RWPE2 (cell line): ENCODE measurements around the gene HBS1L.
A peak's percentile ranks its signal among the peaks of the same experiment; 100 is the strongest.

Experiments used
- ATAC-seq: fragments of 200-7000 bp; cut with Tn5 transposase; 3 replicates; pipeline ENCODE4 v1.9.1; 2021; ENCODE audit warnings: low read depth
- DNase-seq: peaks from one replicate; pipeline ENCODE4 v3.0.0-alpha.2; 2020; ENCODE audit warnings: low spot score
- H3K27ac ChIP-seq: fragments of 450-650 bp; 2 replicates; pipeline ENCODE4 v1.5.1; 2017; ENCODE audit warnings: mild to moderate bottlenecking; ENCODE audit not compliant: poor library complexity, severe bottlenecking
- H3K27me3 ChIP-seq: fragments of 250-450 bp; sonication (Bioruptor Pico); 2 replicates; pipeline ENCODE4 v1.5.1; 2021; ENCODE audit warnings: mild to moderate bottlenecking, moderate library complexity; ENCODE audit not compliant: insufficient read depth, poor library complexity, severe bottlenecking
- H3K36me3 ChIP-seq: fragments of 250-450 bp; sonication (Bioruptor Pico); 2 replicates; pipeline ENCODE4 v1.5.1; 2020; ENCODE audit warnings: low read depth, mild to moderate bottlenecking, moderate library complexity
- H3K4me1 ChIP-seq: fragments of 250-450 bp; sonication (Bioruptor Pico); 2 replicates; pipeline ENCODE4 v1.5.1; 2021; ENCODE audit warnings: mild to moderate bottlenecking, moderate library complexity; ENCODE audit not compliant: insufficient read depth, poor library complexity, severe bottlenecking
- H3K4me3 ChIP-seq: fragments of 250-450 bp; sonication (Bioruptor Pico); 2 replicates; pipeline ENCODE4 v1.5.1; 2021; ENCODE audit warnings: mild to moderate bottlenecking, moderate library complexity; ENCODE audit not compliant: severe bottlenecking
- H3K9me3 ChIP-seq: fragments of 250-450 bp; sonication (Bioruptor Pico); 2 replicates; pipeline ENCODE4 v1.5.1; 2021; ENCODE audit warnings: mild to moderate bottlenecking, moderate library complexity; ENCODE audit not compliant: severe bottlenecking
- TF ChIP-seq, protein P1 (sequence below): fragments of 450-650 bp; IDR thresholded peaks from one replicate; pipeline ENCODE4 v1.5.1; 2017; ENCODE audit warnings: mild to moderate bottlenecking, moderate library complexity; ENCODE audit not compliant: poor library complexity, severe bottlenecking

Gene HBS1L

DNA sequence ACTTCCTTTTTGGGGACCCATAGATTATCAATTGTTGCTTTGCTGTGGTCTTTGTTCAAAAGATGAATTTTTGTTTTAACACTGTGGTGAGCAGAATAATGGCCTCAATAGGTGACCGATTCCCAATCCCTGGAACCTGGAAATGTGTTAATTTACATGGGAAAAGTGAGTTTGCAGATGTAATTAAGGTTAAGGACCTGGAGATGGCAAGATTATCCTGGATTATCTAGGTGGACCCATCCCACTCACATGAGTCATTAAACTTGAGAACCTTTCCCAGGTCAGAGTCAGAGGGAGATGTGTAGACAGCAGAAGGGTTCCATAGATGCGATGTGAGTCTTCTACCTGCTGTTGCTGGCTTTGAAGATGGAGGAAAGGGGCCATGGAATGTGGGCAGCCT lies 36.2 kb upstream of the HBS1L start:
- ATAC-seq (no peak), DNase-seq (no peak)
- Histone ChIP-seq H3K27ac (no peak overlapping the region), H3K4me1 (peaks cover 9% of the 10 kb centered on the region), H3K27me3 (peaks cover 5% of the 10 kb centered on the region), H3K36me3 (no peaks in the 10 kb centered on the region), H3K4me3 (no peak overlapping the region), H3K9me3 (peaks cover 2% of the 10 kb centered on the region)
- TF ChIP-seq, protein P1, sequence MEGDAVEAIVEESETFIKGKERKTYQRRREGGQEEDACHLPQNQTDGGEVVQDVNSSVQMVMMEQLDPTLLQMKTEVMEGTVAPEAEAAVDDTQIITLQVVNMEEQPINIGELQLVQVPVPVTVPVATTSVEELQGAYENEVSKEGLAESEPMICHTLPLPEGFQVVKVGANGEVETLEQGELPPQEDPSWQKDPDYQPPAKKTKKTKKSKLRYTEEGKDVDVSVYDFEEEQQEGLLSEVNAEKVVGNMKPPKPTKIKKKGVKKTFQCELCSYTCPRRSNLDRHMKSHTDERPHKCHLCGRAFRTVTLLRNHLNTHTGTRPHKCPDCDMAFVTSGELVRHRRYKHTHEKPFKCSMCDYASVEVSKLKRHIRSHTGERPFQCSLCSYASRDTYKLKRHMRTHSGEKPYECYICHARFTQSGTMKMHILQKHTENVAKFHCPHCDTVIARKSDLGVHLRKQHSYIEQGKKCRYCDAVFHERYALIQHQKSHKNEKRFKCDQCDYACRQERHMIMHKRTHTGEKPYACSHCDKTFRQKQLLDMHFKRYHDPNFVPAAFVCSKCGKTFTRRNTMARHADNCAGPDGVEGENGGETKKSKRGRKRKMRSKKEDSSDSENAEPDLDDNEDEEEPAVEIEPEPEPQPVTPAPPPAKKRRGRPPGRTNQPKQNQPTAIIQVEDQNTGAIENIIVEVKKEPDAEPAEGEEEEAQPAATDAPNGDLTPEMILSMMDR = no peak

DNA sequence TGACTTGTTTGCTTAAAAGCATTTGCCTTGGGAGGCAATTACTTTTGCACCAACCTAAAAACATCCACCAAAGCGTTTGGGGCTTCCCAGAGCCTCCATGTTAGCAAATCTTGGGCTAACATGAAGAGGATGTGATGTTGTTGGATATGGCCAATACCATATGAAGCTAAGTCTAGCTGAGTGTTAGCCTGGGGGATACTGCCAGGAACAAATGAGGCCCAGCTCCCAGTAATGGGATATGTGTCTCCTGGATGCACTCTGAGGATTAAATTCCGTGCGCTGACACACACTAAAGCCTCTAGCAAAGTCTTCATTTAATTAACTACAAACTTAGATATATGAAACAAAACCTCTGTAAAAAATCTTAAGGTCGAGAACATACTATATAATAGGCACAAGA lies 35.3 kb upstream of the HBS1L start:
- H3K4me3 ChIP-seq = no peak overlapping the region
- H3K9me3 ChIP-seq = peaks cover 2% of the 10 kb centered on the region
- no peaks in the 10 kb centered on the region for H3K27me3 ChIP-seq
- ATAC-seq = no peak
- no peak overlapping the region for H3K27ac ChIP-seq
- peaks cover 8% of the 10 kb centered on the region for H3K4me1 ChIP-seq
- TF ChIP-seq, protein P1 = no peak
- H3K36me3 ChIP-seq = no peaks in the 10 kb centered on the region
- DNase-seq = no peak

DNA sequence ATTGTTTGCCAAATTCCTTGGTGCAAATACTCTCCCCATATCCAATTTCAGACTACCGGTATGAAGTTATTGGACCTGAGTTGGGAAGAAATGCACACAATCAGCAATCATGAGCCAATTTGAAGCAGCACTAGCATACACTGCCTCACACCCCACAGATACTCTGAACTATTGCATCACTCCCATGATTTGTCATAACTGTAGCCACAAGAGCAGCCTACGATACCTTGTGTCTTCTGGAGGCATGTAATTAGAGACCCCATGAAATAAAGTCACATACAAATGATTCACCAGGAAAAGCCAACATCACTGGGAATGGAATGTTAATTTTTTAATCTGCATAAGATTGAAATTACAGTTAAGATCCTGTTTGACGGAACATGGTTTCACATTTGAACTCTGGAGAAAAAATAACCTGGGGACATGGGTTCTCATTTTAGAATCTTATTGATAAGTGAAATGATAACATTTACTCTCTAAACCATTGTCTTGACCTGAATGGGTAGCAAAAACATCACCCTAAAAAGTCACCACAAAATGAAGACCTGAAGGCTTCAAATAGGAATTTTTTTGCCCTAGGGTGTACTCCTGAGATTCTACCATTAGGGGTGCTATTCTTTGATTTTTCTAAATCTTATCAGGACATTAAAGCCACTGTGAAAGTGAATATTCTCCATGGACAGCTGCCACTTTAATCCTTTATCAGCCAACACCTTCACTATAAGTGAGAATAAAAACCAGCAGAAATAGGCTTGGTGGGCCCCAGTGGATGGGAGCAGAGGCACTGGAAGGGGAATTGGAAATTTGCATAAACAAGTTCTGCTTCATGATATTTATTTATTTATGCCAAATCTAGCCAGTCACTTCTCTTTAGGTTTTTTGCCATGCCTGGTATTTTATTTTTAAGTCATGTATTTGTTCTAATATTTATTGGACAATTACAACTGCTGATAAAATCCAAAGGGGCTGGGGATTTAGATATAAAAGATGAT lies 34.5 kb upstream of the HBS1L start:
- DNase-seq = no peak
- TF ChIP-seq, protein P1 = peak; percentile 53
- ATAC-seq = peak; percentile 83
- no peak overlapping the region for H3K27ac ChIP-seq
- no peaks in the 10 kb centered on the region for H3K27me3 ChIP-seq
- H3K4me1 ChIP-seq = peaks cover 5% of the 10 kb centered on the region
- H3K36me3 ChIP-seq = no peaks in the 10 kb centered on the region
- peaks cover 2% of the 10 kb centered on the region for H3K9me3 ChIP-seq
- no peak overlapping the region for H3K4me3 ChIP-seq

DNA sequence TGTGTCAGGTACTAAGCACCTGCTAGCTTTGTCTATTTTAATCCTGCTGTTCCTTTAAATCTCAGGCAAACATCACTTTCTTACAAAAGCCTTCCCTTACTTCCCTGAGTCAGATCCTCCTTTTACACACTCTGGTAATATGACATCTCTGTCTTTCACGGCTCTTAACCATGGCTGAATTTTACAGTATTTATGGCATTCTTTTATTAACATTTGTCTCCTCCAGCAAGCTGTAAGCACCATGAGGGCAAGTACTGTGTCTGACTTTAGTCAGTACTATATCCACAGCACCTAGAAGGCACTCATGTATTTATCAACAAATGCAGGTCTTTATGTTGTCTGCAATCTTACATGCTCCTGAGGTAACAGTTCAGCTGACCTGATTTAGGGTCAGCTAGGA lies 33.7 kb upstream of the HBS1L start:
- peaks cover 5% of the 10 kb centered on the region for H3K4me1 ChIP-seq
- no peak for DNase-seq
- H3K9me3 ChIP-seq = peaks cover 2% of the 10 kb centered on the region

More for the DNA sequence above, 33.7 kb upstream of the HBS1L start:
- Histone ChIP-seq H3K4me3 (no peak overlapping the region), H3K27ac (no peak overlapping the region), H3K36me3 (no peaks in the 10 kb centered on the region), H3K27me3 (no peaks in the 10 kb centered on the region)
- TF ChIP-seq, protein P1 = no peak
- no peak for ATAC-seq
